Liver (tissue), 9 donors: ENCODE measurements around the gene PSME3IP1. TPM values are rescaled to one million over a fixed set of nuclear protein-coding genes. Genes with fewer than 3 reads are reported as not detected.

Experiments used
- DNase-seq: peaks from one replicate; pipeline ENCODE4 v3.0.0-alpha.2; 2017; ENCODE audit warnings: low spot score
- H3K27ac ChIP-seq, 2 donors: one replicate each; pipeline ENCODE4 v1.7.0; 2013; ENCODE audit warnings: inconsistent platforms in 2 of 2, low read length in 2 of 2, control low read depth in 1 of 2, low read depth in 1 of 2, mild to moderate bottlenecking in 1 of 2
- H3K27me3 ChIP-seq, 4 donors: one replicate each; pipeline versions ENCODE4 v1.6.1 to v1.7.0; 2013; ENCODE audit warnings: low read length in 3 of 4, inconsistent platforms in 1 of 4, mild to moderate bottlenecking in 1 of 4, moderate library complexity in 1 of 4; ENCODE audit not compliant: control insufficient read depth in 4 of 4, insufficient read depth in 4 of 4
- H3K36me3 ChIP-seq, 4 donors: one replicate each; pipeline versions ENCODE4 v1.6.1 to v1.7.0; 2013; ENCODE audit warnings: low read length in 3 of 4, mild to moderate bottlenecking in 3 of 4, low read depth in 1 of 4, moderate library complexity in 1 of 4; ENCODE audit not compliant: control insufficient read depth in 4 of 4, insufficient read depth in 3 of 4
- H3K4me1 ChIP-seq, 4 donors: one replicate each; pipeline versions ENCODE4 v1.6.1 to v1.7.0; 2013; ENCODE audit warnings: low read length in 3 of 4, mild to moderate bottlenecking in 3 of 4, moderate library complexity in 1 of 4; ENCODE audit not compliant: control insufficient read depth in 4 of 4, insufficient read depth in 4 of 4
- H3K4me3 ChIP-seq, 3 donors: one replicate each; pipeline versions ENCODE4 v1.6.1 to v1.7.0; 2013; ENCODE audit warnings: low read length in 3 of 3, control low read depth in 1 of 3, low read depth in 1 of 3, mild to moderate bottlenecking in 1 of 3
- H3K9ac ChIP-seq, 2 donors: one replicate each; pipeline ENCODE4 v1.7.0; 2013; ENCODE audit warnings: low read length in 2 of 2, mild to moderate bottlenecking in 2 of 2, moderate library complexity in 2 of 2, control low read depth in 1 of 2, low read depth in 1 of 2
- H3K9me3 ChIP-seq, 4 donors: one replicate each; pipeline versions ENCODE4 v1.6.1 to v1.7.0; 2013; ENCODE audit warnings: low read length in 3 of 4; ENCODE audit not compliant: control insufficient read depth in 4 of 4
- ATF3 ChIP-seq: IDR thresholded peaks from 2 replicates; pipeline ENCODE4 v1.6.1; 2016; ENCODE audit warnings: antibody characterized with exemption
- CTCF ChIP-seq: fragments of 150-350 bp; IDR thresholded peaks from 2 replicates; pipeline ENCODE4 v1.5.1; 2017; ENCODE audit warnings: improper control_type of control experiment, low read depth, low read length; ENCODE audit not compliant: missing input control
- EGR1 ChIP-seq, 2 donors: IDR thresholded peaks; 2 replicates each; pipeline ENCODE4 v1.6.1; 2016 to 2018; ENCODE audit warnings: antibody characterized with exemption in 2 of 2, low read depth in 2 of 2
- FOXA1 ChIP-seq: IDR thresholded peaks from 2 replicates; pipeline ENCODE4 v1.6.1; 2016; ENCODE audit warnings: antibody characterized with exemption
- FOXA2 ChIP-seq: IDR thresholded peaks from 2 replicates; pipeline ENCODE4 v1.6.1; 2016; ENCODE audit warnings: antibody characterized with exemption
- GABPA ChIP-seq, 2 donors: IDR thresholded peaks in 1 of 2; conservative IDR thresholded peaks in 1 of 2; 2 replicates each; pipeline ENCODE4 v1.6.1; 2016; ENCODE audit warnings: antibody characterized with exemption in 2 of 2, mild to moderate bottlenecking in 1 of 2, moderate library complexity in 1 of 2
- HNF4A ChIP-seq, 2 donors: conservative IDR thresholded peaks; 2 replicates each; pipeline ENCODE4 v1.6.1; 2016; ENCODE audit warnings: antibody characterized with exemption in 2 of 2, mild to moderate bottlenecking in 2 of 2
- HNF4G ChIP-seq: IDR thresholded peaks from 2 replicates; pipeline ENCODE4 v1.6.1; 2016; ENCODE audit warnings: antibody characterized with exemption
- JUND ChIP-seq, 2 donors: IDR thresholded peaks; 2 replicates each; pipeline ENCODE4 v1.6.1; 2016; ENCODE audit warnings: antibody characterized with exemption in 2 of 2
- MAX ChIP-seq: IDR thresholded peaks from 2 replicates; pipeline ENCODE4 v1.6.1; 2016; ENCODE audit warnings: antibody characterized with exemption
- NR2F2 ChIP-seq: IDR thresholded peaks from 2 replicates; pipeline ENCODE4 v1.6.1; 2016; ENCODE audit warnings: antibody characterized with exemption
- RAD21 ChIP-seq, 2 donors: IDR thresholded peaks; 2 replicates each; pipeline ENCODE4 v1.6.1; 2016; ENCODE audit warnings: antibody characterized with exemption in 2 of 2, mild to moderate bottlenecking in 2 of 2
- REST ChIP-seq: IDR thresholded peaks from 2 replicates; pipeline ENCODE4 v1.6.1; 2016; ENCODE audit warnings: antibody characterized with exemption, mild to moderate bottlenecking
- RXRA ChIP-seq, 2 donors: IDR thresholded peaks; 2 replicates each; pipeline ENCODE4 v1.6.1; 2017 to 2018; ENCODE audit warnings: antibody characterized with exemption in 2 of 2, mild to moderate bottlenecking in 1 of 2
- SP1 ChIP-seq: IDR thresholded peaks from 2 replicates; pipeline ENCODE4 v1.6.1; 2018; ENCODE audit warnings: antibody characterized with exemption, mild to moderate bottlenecking
- TAF1 ChIP-seq: conservative IDR thresholded peaks from 2 replicates; pipeline ENCODE4 v1.6.1; 2016; ENCODE audit warnings: antibody characterized with exemption, mild to moderate bottlenecking
- YY1 ChIP-seq: IDR thresholded peaks from 2 replicates; pipeline ENCODE4 v1.6.1; 2016; ENCODE audit warnings: antibody characterized with exemption, mild to moderate bottlenecking
- ZBTB33 ChIP-seq: IDR thresholded peaks from 2 replicates; pipeline ENCODE4 v1.6.1; 2016; ENCODE audit warnings: antibody characterized with exemption
- WGBS: extraction: QIAGEN DNeasy Blood & Tissue Kit; methylation state at CpG from one replicate; pipeline ENCODE4 v1.1.7; 2013; 5-methylcytosine and 5-hydroxymethylcytosine counted together
- polyA plus RNA-seq, 2 donors: library from polyadenylated mRNA; stranded (reverse) in 1 of 2; unstranded in 1 of 2; fragments of 200-250 nt in 1 of 2; fragments of >200 nt in 1 of 2; fragmentation: Nextera tagmentation in 1 of 2; extraction: Ambion mirVana in 1 of 2; gene quantifications; one replicate each; pipeline versions ENCODE4 v1.2.1 to v1.2.3, GENCODE V29; 2013 to 2015
- total RNA-seq, 2 donors: library from RNA; depleted of rRNA; stranded (reverse); fragments of >200 nt; gene quantifications; one replicate each; pipeline ENCODE4 v1.2.3, GENCODE V29; 2014
- donor health status: healthy.
- donor health status: healthy.
- donor health status: healthy.
- donor health status: healthy.
- donor health status: healthy.

The PSME3IP1 gene
- total and polyA plus RNA-seq, 4 donors, result 25.0 to 34.7 (median 25.8) TPM

- TF ChIP-seq REST, result no peak
- no peak for TF ChIP-seq NR2F2
- TF ChIP-seq TAF1, result no peak
- no peak for TF ChIP-seq HNF4G
- no peak for TF ChIP-seq SP1
- no peak for TF ChIP-seq ATF3
Measured at GRCh38 chr16:57113664-57114063, 72.2 kb downstream of the PSME3IP1 start (continued).

GRCh38 chr16:57113042-57113453 is 72.8 kb downstream of the PSME3IP1 start:
- H3K4me3 ChIP-seq, result no peak overlapping the region
- DNase-seq, result no peak
- peaks cover 0 to 5% (median 0%) of the 10 kb centered on the region in 4 donors for H3K4me1 ChIP-seq
- no peak overlapping the region for H3K9ac ChIP-seq
- no peaks in the 10 kb centered on the region for H3K27me3 ChIP-seq
- H3K9me3 ChIP-seq, result no peaks in the 10 kb centered on the region
- 89% methylated on average over 14 of the region's 14 CpGs for WGBS
- TF ChIP-seq FOXA2 (no peak), JUND (IDR thresholded peaks at IDR 0.05) (no peak), ATF3 (no peak), HNF4G (no peak), GABPA (IDR thresholded peaks at IDR 0.05 in 1 of 2, conservative IDR thresholded peaks at IDR 0.05 in 1 of 2) (no peak), RXRA (IDR thresholded peaks at IDR 0.05) (no peak), EGR1 (IDR thresholded peaks at IDR 0.05; ENCODE audit: low read depth in 2 of 2) (no peak), ZBTB33 (no peak), CTCF (no peak), TAF1 (no peak), HNF4A (conservative IDR thresholded peaks at IDR 0.05) (no peak), REST (no peak), RAD21 (IDR thresholded peaks at IDR 0.05) (no peak), SP1 (no peak), MAX (no peak), YY1 (no peak), FOXA1 (no peak), NR2F2 (no peak)
- no peak overlapping the region for H3K27ac ChIP-seq
- no peaks in the 10 kb centered on the region for H3K36me3 ChIP-seq
